Effector CD4-positive, alpha-beta T cell (primary cell): ENCODE data around the gene MEF2C.
"Not testable (repeated sequence)": the region's sequence is repeated elsewhere in the genome, so short reads cannot be mapped to it uniquely, and the experiment has no call there.

Experiments used
- DNase-seq: peaks from one replicate; pipeline ENCODE4 v3.0.0-alpha.2; 2020

MEF2C gene

DNA sequence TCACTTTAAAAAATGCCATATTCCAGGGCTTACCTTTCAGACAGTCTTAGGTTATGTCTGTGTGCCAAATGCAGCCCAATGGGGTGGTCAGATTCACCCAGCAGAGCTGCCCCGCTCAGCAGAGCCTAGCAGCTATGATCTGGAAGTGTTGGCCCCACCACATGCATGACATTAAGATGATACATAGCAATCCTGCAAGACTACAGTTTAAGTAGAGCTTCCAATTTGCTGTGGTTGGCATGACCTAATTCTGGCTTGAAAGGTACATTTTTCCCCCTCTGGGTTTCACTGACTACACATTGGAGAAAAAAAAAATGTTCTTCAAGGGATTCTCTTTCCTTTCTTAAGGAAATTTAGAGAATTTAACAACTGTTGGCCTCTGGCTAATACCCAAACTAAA is 22.5 kb downstream of the MEF2C start:
- no peak for DNase-seq

- DNase-seq = no peak
Measured at GRCh38 chr5:88858392-88858791, 24.6 kb downstream of the MEF2C start.

DNA sequence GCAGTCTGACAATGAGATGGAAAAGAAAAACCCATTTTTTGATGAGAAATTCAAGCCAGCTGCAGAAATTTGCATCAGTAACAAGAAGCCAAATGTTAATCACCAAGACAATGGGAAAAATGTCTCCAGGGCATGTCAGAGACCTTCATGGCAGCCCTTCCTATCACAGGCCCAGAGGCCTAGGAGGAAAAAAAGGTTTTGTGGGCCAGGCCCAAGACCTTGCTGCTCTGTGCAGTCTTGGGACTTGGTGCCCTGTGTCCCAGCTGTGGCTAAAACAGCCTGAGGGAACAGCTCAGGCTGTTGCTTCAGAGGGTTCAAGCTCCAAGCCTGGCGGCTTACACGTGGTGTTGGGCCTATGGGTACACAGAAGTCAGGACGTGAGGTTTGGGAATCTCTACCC is 26.6 kb downstream of the MEF2C start:
- DNase-seq = not testable (repeated sequence)

- no peak for DNase-seq
Measured at GRCh38 chr5:88854769-88855168, 28.2 kb downstream of the MEF2C start.

GRCh38 chr5:88847420-88847819 is 35.6 kb downstream of the MEF2C start:
- DNase-seq = no peak

- DNase-seq = no peak
Measured at GRCh38 chr5:88846434-88846833, 36.5 kb downstream of the MEF2C start.

DNA sequence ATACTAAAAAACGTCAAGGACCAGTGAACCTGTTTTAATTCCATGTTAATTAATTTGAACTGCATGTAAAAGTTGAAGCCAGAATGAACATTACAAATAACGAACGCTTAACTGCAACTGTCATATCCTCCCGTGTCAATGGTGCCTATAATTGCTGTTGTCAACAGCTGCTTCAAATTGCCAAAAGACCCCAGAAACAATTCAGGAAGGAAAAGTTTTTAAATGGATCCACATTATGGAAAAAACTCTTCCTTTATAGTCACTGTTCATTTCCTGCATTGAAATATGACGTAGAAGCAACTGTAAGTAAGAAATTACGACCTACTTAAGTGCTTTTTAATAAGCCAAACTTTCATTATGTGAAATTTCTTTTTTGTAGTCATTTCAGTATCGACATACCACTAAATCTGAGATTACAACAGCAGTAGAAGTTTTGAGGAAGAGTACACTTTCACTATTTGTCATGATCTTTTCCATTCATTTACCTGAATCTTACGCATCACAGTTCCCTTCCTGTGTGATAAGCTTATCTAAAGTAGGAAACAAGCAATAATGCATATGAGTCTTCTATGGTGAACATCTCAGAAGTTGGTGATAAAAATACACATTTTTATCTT is 37.8 kb downstream of the MEF2C start:
- DNase-seq = no peak

- DNase-seq = no peak
Measured at GRCh38 chr5:88842784-88843183, 40.2 kb downstream of the MEF2C start.

DNA sequence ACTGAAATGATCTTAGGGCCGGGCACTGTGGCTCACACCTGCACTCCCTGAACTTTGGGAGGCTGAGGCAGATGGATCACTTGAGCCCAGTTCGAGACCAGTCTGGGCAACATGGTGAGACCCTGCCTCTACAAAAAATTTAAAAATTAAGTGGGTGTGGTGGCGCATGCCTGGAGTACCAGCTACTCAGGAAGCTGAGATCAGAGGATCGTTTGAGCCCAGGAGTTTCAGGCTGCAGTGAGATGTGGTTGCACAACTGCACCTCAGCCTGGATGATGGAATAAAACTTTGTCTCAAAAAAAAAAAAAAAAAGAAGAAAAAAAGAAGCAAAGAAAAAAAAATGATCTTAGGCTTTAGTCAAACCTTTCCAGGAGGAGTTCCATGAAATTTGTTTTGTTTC is 41.8 kb downstream of the MEF2C start:
- DNase-seq = no peak

DNA sequence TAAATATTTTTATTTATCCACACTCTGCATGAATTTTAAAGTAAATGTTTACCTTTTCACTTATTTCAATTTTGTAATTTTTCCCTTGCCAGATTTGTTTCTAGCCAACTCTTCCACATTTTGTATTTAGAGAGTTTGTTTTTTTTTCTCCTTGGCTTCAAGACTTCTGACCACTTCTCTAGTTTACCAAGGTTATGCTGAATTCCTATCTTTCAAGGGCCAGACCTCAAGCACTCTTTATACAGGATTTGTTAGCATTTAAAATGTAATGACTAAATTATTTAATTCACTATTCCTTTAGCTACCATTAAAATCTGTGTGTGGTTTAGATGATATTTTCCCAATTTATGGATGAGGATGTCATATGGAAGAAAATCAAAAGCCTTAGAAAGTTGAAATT is 42.5 kb downstream of the MEF2C start:
- DNase-seq = no peak

DNA sequence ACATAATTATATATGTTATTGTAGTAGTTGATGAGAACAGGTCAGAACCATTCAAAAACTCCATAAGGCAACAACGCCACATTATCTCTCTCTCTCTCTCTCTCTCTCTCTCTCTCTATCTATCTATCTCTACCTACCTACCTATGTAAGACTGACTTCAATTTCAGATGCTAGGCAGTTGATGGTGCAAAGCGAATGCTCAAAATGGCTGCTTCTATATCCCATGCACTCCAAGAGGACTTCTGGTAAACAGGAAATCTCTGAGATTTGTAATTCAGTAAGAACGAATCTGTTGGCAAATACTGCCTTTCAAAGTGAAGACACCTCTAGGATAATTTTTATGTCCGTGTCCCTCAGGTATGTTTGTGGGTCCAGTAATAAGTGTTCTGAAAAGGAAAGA is 43.7 kb downstream of the MEF2C start:
- no peak for DNase-seq

GRCh38 chr5:88838500-88838899 is 44.5 kb downstream of the MEF2C start:
- DNase-seq = no peak

- DNase-seq = no peak
Measured at GRCh38 chr5:88837817-88838216, 45.2 kb downstream of the MEF2C start.

DNA sequence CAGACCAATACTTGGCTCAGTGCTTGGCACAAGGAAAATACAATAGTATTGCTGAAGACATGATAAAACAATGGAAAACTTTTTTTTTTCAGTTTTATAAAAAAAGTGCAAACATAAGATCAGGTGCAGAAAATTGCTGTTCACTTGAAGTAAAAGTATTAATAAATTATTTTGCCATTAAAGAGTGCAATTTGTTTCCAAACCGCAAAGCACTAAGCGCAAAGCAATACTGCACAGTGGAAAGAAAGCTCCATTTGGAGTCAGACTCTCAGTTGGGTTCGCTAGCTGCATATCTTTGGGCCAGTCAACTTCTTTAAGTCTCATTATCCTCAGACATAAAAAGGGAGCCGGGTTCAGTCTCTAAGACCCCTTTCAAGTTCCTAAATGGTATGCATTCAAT is 45.8 kb downstream of the MEF2C start:
- DNase-seq = no peak

DNA sequence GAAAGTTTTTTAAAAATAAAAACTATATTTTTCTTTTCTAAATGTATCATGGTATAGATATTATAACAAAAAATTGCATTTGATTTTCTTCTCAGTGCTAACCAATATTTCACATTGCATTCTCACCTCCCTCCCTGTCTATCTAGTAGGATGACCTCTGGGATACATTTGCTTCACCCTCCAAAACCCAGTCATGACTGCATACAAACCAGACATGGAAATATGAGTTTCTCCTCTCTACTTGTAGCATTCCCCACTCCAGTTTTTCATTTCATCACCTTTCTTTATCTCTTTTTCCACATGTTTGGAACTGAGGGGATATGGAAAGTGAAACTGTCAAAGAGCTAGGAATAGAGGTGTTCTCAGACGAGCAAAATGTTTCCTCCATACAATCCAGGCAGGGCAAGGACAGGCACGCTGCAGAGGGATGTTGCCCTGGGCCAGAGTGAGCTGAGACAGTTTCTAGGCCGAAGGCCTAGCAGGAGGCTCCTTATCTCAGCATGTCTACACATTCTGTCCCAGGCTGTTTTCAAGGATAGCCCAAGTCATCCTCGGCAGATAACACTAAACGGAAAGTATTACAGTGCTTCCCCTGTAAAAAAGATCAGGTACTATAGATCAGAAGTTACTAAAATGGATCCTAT is 46.7 kb downstream of the MEF2C start:
- DNase-seq = no peak

GRCh38 chr5:88834499-88834898 is 48.5 kb downstream of the MEF2C start:
- no peak for DNase-seq

DNA sequence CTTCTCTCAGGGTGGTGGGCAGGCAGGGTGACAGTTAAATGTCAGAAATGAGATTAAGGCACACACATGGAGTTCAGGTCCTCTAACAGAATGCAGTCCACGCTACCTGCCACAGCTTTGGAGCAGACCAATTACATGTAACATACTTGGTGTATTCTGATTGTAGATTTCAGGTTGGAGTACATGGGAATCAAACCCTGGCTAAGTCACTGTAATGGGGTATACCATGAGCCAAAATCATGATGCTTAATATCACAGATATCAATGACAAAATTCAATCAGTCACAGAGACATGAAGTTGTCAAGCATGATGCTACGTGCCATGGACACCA is 48.9 kb downstream of the MEF2C start:
- DNase-seq = no peak

DNA sequence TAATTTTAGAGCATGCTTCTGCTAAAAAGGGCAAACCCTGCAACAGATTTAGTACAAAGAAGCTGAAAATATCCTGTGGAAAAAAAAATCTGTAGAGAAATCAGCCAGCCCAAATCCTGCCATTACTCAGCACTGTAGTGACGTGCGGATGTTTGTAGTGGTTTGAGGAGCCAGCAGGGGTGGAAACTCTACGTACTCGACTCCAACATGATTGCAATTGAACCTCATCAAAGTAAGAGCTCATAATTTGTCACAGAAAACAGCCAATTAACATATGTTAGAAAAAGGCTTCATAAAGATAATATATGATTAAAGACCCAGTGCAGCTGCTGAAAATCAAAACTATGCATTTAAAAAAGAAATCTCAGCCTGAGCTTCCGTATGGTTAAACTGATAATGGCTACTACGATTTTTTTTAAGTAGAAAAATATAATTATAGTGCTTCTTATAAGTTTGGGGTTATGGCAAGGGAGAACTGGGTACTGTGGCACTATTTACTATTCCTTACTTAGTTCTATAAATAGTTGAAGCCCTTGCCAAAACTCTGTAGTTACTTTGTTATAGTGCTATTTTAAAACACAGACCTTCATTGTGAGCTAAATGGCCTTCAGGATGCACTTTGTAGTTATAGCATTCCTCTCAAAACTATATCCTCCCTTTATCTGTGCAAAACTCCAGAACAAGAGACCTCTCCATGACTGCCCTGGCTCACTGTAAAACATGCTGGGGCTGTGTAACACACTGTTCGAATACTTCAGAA is 49.4 kb downstream of the MEF2C start:
- DNase-seq = no peak

- DNase-seq = no peak
Measured at GRCh38 chr5:88831816-88832215, 51.2 kb downstream of the MEF2C start.

- no peak for DNase-seq
Measured at GRCh38 chr5:88830567-88830966, 52.4 kb downstream of the MEF2C start.

DNA sequence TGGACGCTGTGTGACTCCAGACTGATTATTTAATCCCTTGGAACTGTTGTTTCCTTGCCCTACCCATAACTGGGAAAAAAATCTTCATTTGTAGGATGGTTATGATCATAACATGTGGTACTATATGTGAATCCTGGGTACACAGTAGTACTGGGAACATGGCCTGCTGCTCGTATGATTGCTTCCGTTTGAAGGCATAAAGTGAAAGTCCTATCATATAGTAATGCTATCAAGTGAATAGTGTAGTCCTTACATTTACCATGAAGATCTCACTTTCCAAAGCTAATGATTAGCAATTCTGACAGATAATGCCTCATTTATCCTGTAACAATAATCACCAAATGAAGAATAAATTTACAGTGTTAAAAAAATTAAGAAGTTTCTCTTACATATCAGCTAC is 53.2 kb downstream of the MEF2C start:
- no peak for DNase-seq

GRCh38 chr5:88829054-88829453 is 53.9 kb downstream of the MEF2C start:
- DNase-seq = no peak

GRCh38 chr5:88827997-88828396 is 55.0 kb downstream of the MEF2C start:
- no peak for DNase-seq
